Tibial nerve (tissue), 4 donors: ENCODE data around the gene CNST. TPM values are rescaled to one million over a fixed set of nuclear protein-coding genes. Genes with fewer than 3 reads are reported as not detected.

Source experiments
- DNase-seq, 2 donors: peaks; one replicate each; pipeline ENCODE4 v3.0.0-alpha.2; 2019; ENCODE audit warnings: low spot score in 2 of 2
- H3K27ac ChIP-seq, 4 donors: fragments of 200-600 bp; sonication (generic) in 3 of 4; one replicate each; pipeline ENCODE4 v1.5.1; 2017 to 2019; ENCODE audit warnings: mild to moderate bottlenecking in 1 of 4
- H3K27me3 ChIP-seq, 2 donors: fragments of 200-600 bp; sonication (generic) in 1 of 2; one replicate each; pipeline versions ENCODE4 v1.5.1 to v1.6.0; 2017 to 2019
- H3K36me3 ChIP-seq, 3 donors: fragments of 200-600 bp; sonication (generic); one replicate each; pipeline ENCODE4 v1.5.1; 2018 to 2019
- H3K4me1 ChIP-seq, 4 donors: fragments of 200-600 bp; sonication (generic) in 3 of 4; one replicate each; pipeline ENCODE4 v1.5.1; 2017 to 2019
- H3K4me3 ChIP-seq, 4 donors: fragments of 200-600 bp; sonication (generic) in 3 of 4; one replicate each; pipeline ENCODE4 v1.5.1; 2017 to 2019; ENCODE audit warnings: mild to moderate bottlenecking in 1 of 4, moderate library complexity in 1 of 4
- H3K9me3 ChIP-seq, 4 donors: fragments of 200-600 bp; sonication (generic) in 3 of 4; one replicate each; pipeline ENCODE4 v1.5.1; 2017 to 2019
- EP300 ChIP-seq, 2 donors: sonication (generic); formaldehyde crosslinking; IDR thresholded peaks; one replicate each; pipeline ENCODE4 v1.6.1; 2017; ENCODE audit warnings: antibody characterized with exemption in 2 of 2, mild to moderate bottlenecking in 1 of 2
- POLR2A ChIP-seq, 2 donors: fragments of 450-650 bp; IDR thresholded peaks; one replicate each; pipeline ENCODE4 v1.6.1; 2017; ENCODE audit warnings: antibody characterized with exemption in 2 of 2, mild to moderate bottlenecking in 2 of 2, moderate library complexity in 2 of 2
- WGBS, 2 donors: methylation state at CpG; one replicate each; pipeline ENCODE4 v1.1.5; 2018; 5-methylcytosine and 5-hydroxymethylcytosine counted together
- total RNA-seq, 4 donors: library from RNA; depleted of rRNA; stranded (reverse); fragments of >200 nt; gene quantifications; one replicate each; pipeline ENCODE4 v1.1.0, GENCODE V29; 2016
- TF ChIP-seq, protein P1 (sequence below), 5 experiments: fragments of 200-600 bp in 3 of 5; fragments of 450-650 bp in 2 of 5; sonication (generic) in 3 of 5; IDR thresholded peaks; one replicate each; pipeline ENCODE4 v1.5.1; 2016 to 2019; ENCODE audit warnings: antibody characterized with exemption in 5 of 5, mild to moderate bottlenecking in 3 of 5, moderate library complexity in 2 of 5

Gene CNST
- total RNA-seq, 4 donors from 2014 or later, result 16.5 to 20.3 (median 17.9) TPM

DNA sequence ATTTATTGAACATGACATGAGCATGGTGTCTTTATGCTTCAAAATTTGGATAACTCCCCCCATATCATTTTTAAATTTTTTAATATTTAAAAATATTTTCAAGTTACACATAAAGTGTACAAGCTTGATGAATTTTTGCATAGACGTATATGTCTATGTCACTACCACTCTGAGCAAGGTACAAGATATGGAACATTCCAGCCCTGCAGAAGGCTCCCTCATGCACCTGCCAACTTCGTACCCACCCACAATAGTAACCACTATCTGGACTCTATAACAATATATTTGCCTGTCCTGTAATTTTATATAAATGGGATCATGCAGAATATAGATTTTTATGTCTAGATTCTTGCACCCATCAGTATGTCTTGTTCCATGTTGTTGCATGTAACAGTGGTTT lies 74.5 kb downstream of the CNST start:
- DNase-seq, result no peak
- TF ChIP-seq EP300 (IDR thresholded peaks at IDR 0.05), result no peak
- TF ChIP-seq, protein P1, sequence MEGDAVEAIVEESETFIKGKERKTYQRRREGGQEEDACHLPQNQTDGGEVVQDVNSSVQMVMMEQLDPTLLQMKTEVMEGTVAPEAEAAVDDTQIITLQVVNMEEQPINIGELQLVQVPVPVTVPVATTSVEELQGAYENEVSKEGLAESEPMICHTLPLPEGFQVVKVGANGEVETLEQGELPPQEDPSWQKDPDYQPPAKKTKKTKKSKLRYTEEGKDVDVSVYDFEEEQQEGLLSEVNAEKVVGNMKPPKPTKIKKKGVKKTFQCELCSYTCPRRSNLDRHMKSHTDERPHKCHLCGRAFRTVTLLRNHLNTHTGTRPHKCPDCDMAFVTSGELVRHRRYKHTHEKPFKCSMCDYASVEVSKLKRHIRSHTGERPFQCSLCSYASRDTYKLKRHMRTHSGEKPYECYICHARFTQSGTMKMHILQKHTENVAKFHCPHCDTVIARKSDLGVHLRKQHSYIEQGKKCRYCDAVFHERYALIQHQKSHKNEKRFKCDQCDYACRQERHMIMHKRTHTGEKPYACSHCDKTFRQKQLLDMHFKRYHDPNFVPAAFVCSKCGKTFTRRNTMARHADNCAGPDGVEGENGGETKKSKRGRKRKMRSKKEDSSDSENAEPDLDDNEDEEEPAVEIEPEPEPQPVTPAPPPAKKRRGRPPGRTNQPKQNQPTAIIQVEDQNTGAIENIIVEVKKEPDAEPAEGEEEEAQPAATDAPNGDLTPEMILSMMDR (IDR thresholded peaks at IDR 0.05), result no peak
- WGBS, 2 donors, result 92 to 94% methylated on average over 2 of the region's 2 CpGs
- Histone ChIP-seq H3K27ac (no peak overlapping the region), H3K4me3 (no peak overlapping the region), H3K9me3 (no peaks in the 10 kb centered on the region), H3K36me3 (peaks cover 0 to 46% (median 2%) of the 10 kb centered on the region in 3 donors), H3K4me1 (peaks cover 0 to 8% (median 0%) of the 10 kb centered on the region in 4 donors), H3K27me3 (no peaks in the 10 kb centered on the region)

DNA sequence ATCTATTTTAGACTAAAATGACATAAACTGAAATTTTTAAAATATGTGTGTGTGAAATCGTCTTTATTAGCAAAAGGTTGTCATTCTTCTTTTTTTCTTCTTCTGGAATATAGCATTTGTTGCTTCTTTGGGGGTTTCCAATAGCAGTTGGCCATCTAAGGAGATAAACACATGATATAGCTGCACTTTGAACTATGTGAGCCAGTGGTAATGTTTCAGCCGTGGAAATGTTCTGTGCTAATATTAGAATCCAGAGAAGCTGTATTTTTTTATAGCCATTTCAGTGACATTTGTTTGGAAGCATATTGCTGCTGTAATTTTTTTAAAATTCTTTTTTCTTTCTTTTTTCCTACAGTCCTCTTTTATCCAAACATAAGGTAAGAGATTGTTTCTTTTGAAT lies 75.1 kb downstream of the CNST start:
- Histone ChIP-seq H3K27ac (no peak overlapping the region), H3K4me1 (peaks cover 0 to 8% (median 0%) of the 10 kb centered on the region in 4 donors), H3K36me3 (peaks cover 0 to 48% (median 2%) of the 10 kb centered on the region in 3 donors), H3K9me3 (no peaks in the 10 kb centered on the region), H3K27me3 (no peaks in the 10 kb centered on the region), H3K4me3 (no peak overlapping the region)
- TF ChIP-seq, protein P1 (IDR thresholded peaks at IDR 0.05), result no peak
- TF ChIP-seq POLR2A (IDR thresholded peaks at IDR 0.05) (no peak), EP300 (IDR thresholded peaks at IDR 0.05) (no peak)
- 49 to 50% methylated on average over 2 of the region's 2 CpGs for WGBS, 2 donors
- no peak for DNase-seq

DNA sequence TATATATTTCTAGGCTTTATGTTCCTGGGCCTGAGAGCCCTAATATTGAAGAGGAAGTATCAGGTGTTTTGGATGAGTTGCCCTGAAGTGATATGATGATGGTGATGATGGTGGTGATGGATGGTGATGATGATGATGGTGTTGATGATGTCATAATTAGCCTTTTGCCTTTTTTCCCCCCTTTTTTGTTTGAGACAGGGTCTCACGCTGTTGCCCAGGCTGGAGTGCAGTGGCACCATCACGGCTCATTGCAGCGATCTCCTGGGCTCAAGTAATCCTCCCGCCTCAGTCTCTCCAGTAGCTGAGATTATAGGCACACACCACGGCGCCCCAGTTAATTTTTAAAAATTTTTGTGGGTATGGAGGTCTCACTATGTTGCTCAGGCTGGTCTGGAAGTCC lies 76.5 kb downstream of the CNST start:
- no peak overlapping the region for H3K4me3 ChIP-seq
- no peak for DNase-seq
- peaks cover 0 to 14% (median 0%) of the 10 kb centered on the region in 4 donors for H3K4me1 ChIP-seq
- no peaks in the 10 kb centered on the region for H3K9me3 ChIP-seq
- TF ChIP-seq, protein P1 (IDR thresholded peaks at IDR 0.05), result no peak
- no peak for TF ChIP-seq EP300 (IDR thresholded peaks at IDR 0.05)
- no peak for TF ChIP-seq POLR2A (IDR thresholded peaks at IDR 0.05)
- H3K36me3 ChIP-seq, result peaks cover 0 to 43% (median 2%) of the 10 kb centered on the region in 3 donors
- H3K27ac ChIP-seq, result no peak overlapping the region
- WGBS, 2 donors, result 99 to 100% methylated on average over 6 of the region's 6 CpGs
- no peaks in the 10 kb centered on the region for H3K27me3 ChIP-seq

DNA sequence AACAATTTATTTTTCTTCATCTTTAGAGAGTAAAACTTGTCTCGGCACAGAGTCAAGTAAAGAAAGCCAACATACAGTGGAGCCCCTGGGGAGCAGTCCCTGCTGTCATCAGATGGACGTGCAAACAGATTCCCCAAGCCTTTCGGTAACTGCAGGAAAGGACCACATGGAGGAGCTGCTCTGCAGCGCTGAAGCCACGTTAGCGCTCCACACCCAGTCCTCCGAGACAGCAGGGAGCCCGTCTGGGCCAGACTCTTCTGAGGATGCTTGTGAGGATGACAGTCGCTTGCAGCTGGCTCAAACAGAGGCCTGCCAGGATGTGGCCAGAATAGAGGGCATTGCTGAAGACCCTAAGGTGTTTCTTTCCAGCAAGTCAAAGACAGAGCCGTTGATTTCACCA lies 80.9 kb downstream of the CNST start:
- H3K4me1 ChIP-seq, result peaks cover 0 to 21% (median 0%) of the 10 kb centered on the region in 4 donors
- DNase-seq, result peak in 1 of 2 donors; percentile 12
- H3K27me3 ChIP-seq, result no peaks in the 10 kb centered on the region
- H3K36me3 ChIP-seq, result peaks cover 0 to 53% (median 2%) of the 10 kb centered on the region in 3 donors
- 35 to 41% methylated on average over 10 of the region's 10 CpGs for WGBS, 2 donors
- H3K4me3 ChIP-seq, result no peak overlapping the region
- no peak overlapping the region for H3K27ac ChIP-seq
- TF ChIP-seq, protein P1 (IDR thresholded peaks at IDR 0.05), result peak; percentile 24 to 58 (median 29)
- TF ChIP-seq POLR2A (IDR thresholded peaks at IDR 0.05) (no peak), EP300 (IDR thresholded peaks at IDR 0.05) (peak in 1 of 2 donors; percentile 15)
- no peaks in the 10 kb centered on the region for H3K9me3 ChIP-seq

DNA sequence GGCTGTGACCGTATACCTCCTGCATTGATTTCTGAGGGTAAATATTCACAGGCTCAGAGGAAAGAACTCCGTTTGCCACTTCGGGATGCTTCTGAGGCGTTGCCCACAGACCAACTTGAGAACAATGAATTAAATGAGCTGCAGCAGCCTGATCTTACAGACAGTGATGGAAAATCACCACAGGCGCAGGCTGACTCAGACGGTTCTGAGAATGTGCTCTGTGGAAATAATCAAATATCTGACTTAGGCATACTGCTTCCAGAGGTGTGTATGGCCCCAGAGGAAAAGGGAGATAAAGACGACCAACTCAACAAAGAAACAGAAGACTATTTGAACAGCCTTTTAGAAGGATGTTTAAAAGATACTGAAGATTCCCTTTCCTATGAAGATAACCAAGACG lies 81.3 kb downstream of the CNST start:
- 76 to 80% methylated on average over 8 of the region's 8 CpGs for WGBS, 2 donors
- no peak overlapping the region for H3K4me3 ChIP-seq
- no peak overlapping the region for H3K27ac ChIP-seq
- no peak for DNase-seq
- H3K27me3 ChIP-seq, result no peaks in the 10 kb centered on the region
- TF ChIP-seq POLR2A (IDR thresholded peaks at IDR 0.05) (no peak), EP300 (IDR thresholded peaks at IDR 0.05) (no peak)
- TF ChIP-seq, protein P1 (IDR thresholded peaks at IDR 0.05), result no peak
- H3K9me3 ChIP-seq, result no peaks in the 10 kb centered on the region
- peaks cover 0 to 53% (median 2%) of the 10 kb centered on the region in 3 donors for H3K36me3 ChIP-seq
- H3K4me1 ChIP-seq, result peaks cover 0 to 21% (median 0%) of the 10 kb centered on the region in 4 donors
